GM06990 (cell line): ENCODE measurements around the gene ZFAND6.
"Not testable (repeated sequence)": the region's sequence is repeated elsewhere in the genome, so short reads cannot be mapped to it uniquely, and the experiment has no call there.

Experiments
- DNase-seq: peaks from one replicate; pipeline ENCODE4 v3.0.0-alpha.2; 2011; ENCODE audit not compliant: insufficient read length; ENCODE audit errors: extremely low read depth
- H3K27me3 ChIP-seq: replicated peaks from 2 replicates; pipeline ENCODE4 v1.6.0; 2011; ENCODE audit warnings: low read length; ENCODE audit not compliant: control insufficient read depth, insufficient read depth
- H3K36me3 ChIP-seq: 2 replicates; pipeline ENCODE4 v1.5.1; 2011; ENCODE audit warnings: low read length; ENCODE audit not compliant: control insufficient read depth, insufficient read depth
- H3K4me3 ChIP-seq: replicated peaks from 2 replicates; pipeline ENCODE4 v1.5.1; 2011; ENCODE audit warnings: low read depth, mild to moderate bottlenecking, control low read depth, low read length
- CTCF ChIP-seq: IDR thresholded peaks from 2 replicates; pipeline ENCODE4 v1.5.1; 2011; ENCODE audit warnings: low read length, control low read depth, mild to moderate bottlenecking, inconsistent platforms; ENCODE audit not compliant: insufficient read depth, poor library complexity, severe bottlenecking

The ZFAND6 gene

GRCh38 chr15:80123034-80123433, 63.6 kb downstream of the ZFAND6 start:
- no peaks in the 10 kb centered on the region for H3K27me3 ChIP-seq
- no peak overlapping the region for H3K4me3 ChIP-seq
- no peak for TF ChIP-seq CTCF
- no peak for DNase-seq
- peaks cover 8% of the 10 kb centered on the region for H3K36me3 ChIP-seq

GRCh38 chr15:80127253-80127652, 67.8 kb downstream of the ZFAND6 start:
- H3K27me3 ChIP-seq, DNase-seq, H3K4me3 ChIP-seq: not testable (repeated sequence)
- peaks cover 11% of the 10 kb centered on the region for H3K36me3 ChIP-seq

GRCh38 chr15:80127911-80128310, 68.4 kb downstream of the ZFAND6 start:
- no peak for TF ChIP-seq CTCF
- DNase-seq = no peak
- peaks cover 11% of the 10 kb centered on the region for H3K36me3 ChIP-seq
- H3K4me3 ChIP-seq = no peak overlapping the region
- H3K27me3 ChIP-seq = no peaks in the 10 kb centered on the region

GRCh38 chr15:80132382-80132781, 72.9 kb downstream of the ZFAND6 start:
- H3K36me3 ChIP-seq = peaks cover 14% of the 10 kb centered on the region
- TF ChIP-seq CTCF = no peak
- no peak for DNase-seq
- H3K27me3 ChIP-seq = no peaks in the 10 kb centered on the region
- H3K4me3 ChIP-seq = no peak overlapping the region

- no peaks in the 10 kb centered on the region for H3K27me3 ChIP-seq
- no peak for DNase-seq
- peaks cover 8% of the 10 kb centered on the region for H3K36me3 ChIP-seq
- no peak for TF ChIP-seq CTCF
- no peak overlapping the region for H3K4me3 ChIP-seq
These were observed 77.4 kb downstream of the ZFAND6 start for GRCh38 chr15:80136854-80137253.

- no peak for DNase-seq
- H3K36me3 ChIP-seq = peaks cover 6% of the 10 kb centered on the region
These were observed 79.5 kb downstream of the ZFAND6 start for GRCh38 chr15:80138961-80139360.

More at GRCh38 chr15:80138961-80139360, 79.5 kb downstream of the ZFAND6 start:
- TF ChIP-seq CTCF = no peak
- Histone ChIP-seq H3K4me3 (no peak overlapping the region), H3K27me3 (no peaks in the 10 kb centered on the region)
